OCI-LY1 (cell line): Measurements from ENCODE around the gene CDX4.

ENCODE experiments used
- CTCF ChIP-seq: fragments of 200-600 bp; sonication (generic), shearing (Covaris generic); IDR thresholded peaks from 2 replicates; pipeline ENCODE4 v1.5.1; 2017; ENCODE audit warnings: mild to moderate bottlenecking, antibody characterized with exemption, low read length, moderate library complexity, mixed read lengths
- EZH2 ChIP-seq: fragments of 200-600 bp; sonication (generic), shearing (Covaris generic); IDR thresholded peaks from 2 replicates; pipeline ENCODE4 v1.8.0; 2017; ENCODE audit warnings: borderline replicate concordance, mixed run types, mild to moderate bottlenecking, antibody characterized with exemption, low read length, moderate library complexity, mixed read lengths

GRCh38 chrX:73412930-73413329, 33.9 kb upstream of the CDX4 start:
- TF ChIP-seq CTCF (no peak), EZH2 (no peak)
